ENCODE results near the gene WDR33. TPM values are rescaled to one million over a fixed set of nuclear protein-coding genes. Genes with fewer than 3 reads are reported as not detected.

WDR33 gene
- total and polyA plus RNA-seq, 10 of the 15 experiments (the other 5 are each of a cell fraction or from before 2014, with no cell fraction given) = 29.2 to 73.8 (median 45.6) TPM

- Histone ChIP-seq H3K79me2 (ENCODE audit: control insufficient read depth, insufficient read depth, low read length) (no peaks in the 10 kb centered on the region), H3K4me3 (no peak overlapping the region), H3K9ac (ENCODE audit: control insufficient read depth, insufficient read depth, low read length) (no peak overlapping the region), H3K4me2 (ENCODE audit: control insufficient read depth, insufficient read depth) (no peak overlapping the region), H3K9me3 (replicated peaks; ENCODE audit: control insufficient read depth, insufficient read depth, low read length) (no peaks in the 10 kb centered on the region), H3K36me3 (ENCODE audit: control insufficient read depth in 2 of 2, insufficient read depth in 2 of 2, low read length in 1 of 2) (peaks cover 0 to 12% of the 10 kb centered on the region in 2 experiments; a peak in 2 of 4 replicates), H3K4me1 (ENCODE audit: control insufficient read depth, insufficient read depth, low read length) (peaks cover 11% of the 10 kb centered on the region), H3K27ac (ENCODE audit: control insufficient read depth, insufficient read depth) (no peak overlapping the region), H3K27me3 (replicated peaks in 1 of 2; ENCODE audit: control insufficient read depth in 2 of 2, insufficient read depth in 2 of 2, low read length in 1 of 2) (no peaks in the 10 kb centered on the region), H4K20me1 (ENCODE audit: control insufficient read depth, insufficient read depth) (no peaks in the 10 kb centered on the region), H2AFZ (ENCODE audit: control insufficient read depth, low read depth, low read length) (no peak overlapping the region)
- BruUV-seq (replicated peaks) = no TSS peak
- no peak for DNase-seq (ENCODE audit: low read depth, low spot score)
- no peak for ATAC-seq
- in situ Hi-C loops (cut with MboI) = no loop called here
- ChIA-PET CTCF (interaction anchor here (1.1 to 1.4 kb wide), 4 partner anchors 8 to 43 kb away, joined by 3 to 6 read pairs (median 4); no protein-coding TSS in a partner anchor), SMC1A (ENCODE audit: uncharacterized antibody, unreplicated experiment) (interaction anchor here (1.2 to 2.1 kb wide), 6 partner anchors 9 to 76 kb away, joined by 3 to 6 read pairs (median 4); no protein-coding TSS in a partner anchor), RAD21 (ENCODE audit: unreplicated experiment) (interaction anchor here (0.8 kb wide), 1 partner anchor 76 kb away, joined by 3 read pairs; no protein-coding TSS in a partner anchor), POLR2A (no interaction called here)
- WGBS (ENCODE audit: insufficient coverage, insufficient replicate concordance, low lambda C conversion rate, missing lambda C conversion rate) = 97% methylated on average over 8 of the region's 8 CpGs
- FAIRE-seq = no peak
- intact Hi-C loops (cut with micrococcal nuclease; ENCODE audit: unreplicated experiment) = no loop called here
- no peak for TF ChIP-seq CREM (IDR thresholded peaks at IDR 0.05; ENCODE audit: low read depth)
- no peak for TF ChIP-seq CEBPB (IDR thresholded peaks at IDR 0.05; ENCODE audit: borderline replicate concordance in 1 of 2, low read depth in 2 of 2, low read length in 2 of 2)
- no peak for TF ChIP-seq MTA3 (IDR thresholded peaks at IDR 0.05; ENCODE audit: borderline replicate concordance, low read length)
- no peak for TF ChIP-seq BCL11A (IDR thresholded peaks at IDR 0.05; ENCODE audit: low read depth, low read length)
- TF ChIP-seq PBX3 (IDR thresholded peaks at IDR 0.05; ENCODE audit: insufficient replicate concordance, low read depth, low read length) = no peak
- no peak for TF ChIP-seq TCF3 (IDR thresholded peaks at IDR 0.05; ENCODE audit: borderline replicate concordance, insufficient read depth, low read depth, low read length)
- TF ChIP-seq TCF7 (IDR thresholded peaks at IDR 0.05; ENCODE audit: borderline replicate concordance) = no peak
- TF ChIP-seq ZNF24 (IDR thresholded peaks at IDR 0.05) = no peak
- TF ChIP-seq ZNF592 (IDR thresholded peaks at IDR 0.05) = no peak
- no peak for TF ChIP-seq MLLT1 (IDR thresholded peaks at IDR 0.05)
- no peak for TF ChIP-seq NFYA (IDR thresholded peaks at IDR 0.05; ENCODE audit: borderline replicate concordance, low read depth, low read length)
- TF ChIP-seq TBL1XR1 (IDR thresholded peaks at IDR 0.05; ENCODE audit: low read depth, low read length) = no peak
- TF ChIP-seq YY1 (IDR thresholded peaks at IDR 0.05; ENCODE audit: low read depth, low read length) = no peak
- TF ChIP-seq PRDM15 (CRISPR knock-in tag; IDR thresholded peaks at IDR 0.05) = no peak
- no peak for TF ChIP-seq POLR2A (IDR thresholded peaks at IDR 0.05; ENCODE audit: low read depth, low read length)
Measured at GRCh38 chr2:127754186-127754585, 56.8 kb downstream of the WDR33 start.
